Measurements from ENCODE around the gene FLRT1. TPM values are rescaled to one million over a fixed set of nuclear protein-coding genes. Genes with fewer than 3 reads are reported as not detected.

FLRT1 gene, protein sequence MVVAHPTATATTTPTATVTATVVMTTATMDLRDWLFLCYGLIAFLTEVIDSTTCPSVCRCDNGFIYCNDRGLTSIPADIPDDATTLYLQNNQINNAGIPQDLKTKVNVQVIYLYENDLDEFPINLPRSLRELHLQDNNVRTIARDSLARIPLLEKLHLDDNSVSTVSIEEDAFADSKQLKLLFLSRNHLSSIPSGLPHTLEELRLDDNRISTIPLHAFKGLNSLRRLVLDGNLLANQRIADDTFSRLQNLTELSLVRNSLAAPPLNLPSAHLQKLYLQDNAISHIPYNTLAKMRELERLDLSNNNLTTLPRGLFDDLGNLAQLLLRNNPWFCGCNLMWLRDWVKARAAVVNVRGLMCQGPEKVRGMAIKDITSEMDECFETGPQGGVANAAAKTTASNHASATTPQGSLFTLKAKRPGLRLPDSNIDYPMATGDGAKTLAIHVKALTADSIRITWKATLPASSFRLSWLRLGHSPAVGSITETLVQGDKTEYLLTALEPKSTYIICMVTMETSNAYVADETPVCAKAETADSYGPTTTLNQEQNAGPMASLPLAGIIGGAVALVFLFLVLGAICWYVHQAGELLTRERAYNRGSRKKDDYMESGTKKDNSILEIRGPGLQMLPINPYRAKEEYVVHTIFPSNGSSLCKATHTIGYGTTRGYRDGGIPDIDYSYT
- total RNA-seq, result 1 to 10 TPM in 2 of 4 donors, under 1 TPM in 2; 0.32 to 1.4 (median 0.90) TPM

DNA sequence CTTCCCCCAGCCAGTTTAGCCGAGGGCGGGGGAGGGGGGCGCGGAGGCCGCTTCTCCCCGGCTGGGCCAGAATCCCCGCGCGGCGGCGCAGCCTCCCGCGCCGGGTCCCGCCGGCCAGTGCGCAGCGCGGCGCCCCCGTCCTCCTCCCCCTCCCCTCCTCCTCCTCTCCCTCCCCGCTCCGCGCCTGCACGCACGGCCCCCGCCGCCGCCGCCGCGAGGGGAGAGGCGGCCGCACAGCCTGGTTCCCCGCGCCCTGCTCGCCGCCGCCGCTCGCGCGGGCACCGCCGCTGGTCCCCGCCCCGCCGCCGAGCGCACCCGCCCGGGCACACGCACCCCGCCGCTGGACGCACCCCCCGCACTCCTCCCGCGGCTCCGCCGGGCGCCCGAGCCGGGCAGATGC lies at the start of gene FLRT1:
FLRT1 (plus strand) TSS at position 356 of the 400 bp plus-strand sequence. CDS start 80,337 bp downstream, outside the sequence.
- TF ChIP-seq EP300 (IDR thresholded peaks at IDR 0.05; ENCODE audit: low read depth) (no peak), POLR2A (IDR thresholded peaks at IDR 0.05) (no peak), POLR2AphosphoS5 (IDR thresholded peaks at IDR 0.05) (no peak)
- TF ChIP-seq, protein P1, sequence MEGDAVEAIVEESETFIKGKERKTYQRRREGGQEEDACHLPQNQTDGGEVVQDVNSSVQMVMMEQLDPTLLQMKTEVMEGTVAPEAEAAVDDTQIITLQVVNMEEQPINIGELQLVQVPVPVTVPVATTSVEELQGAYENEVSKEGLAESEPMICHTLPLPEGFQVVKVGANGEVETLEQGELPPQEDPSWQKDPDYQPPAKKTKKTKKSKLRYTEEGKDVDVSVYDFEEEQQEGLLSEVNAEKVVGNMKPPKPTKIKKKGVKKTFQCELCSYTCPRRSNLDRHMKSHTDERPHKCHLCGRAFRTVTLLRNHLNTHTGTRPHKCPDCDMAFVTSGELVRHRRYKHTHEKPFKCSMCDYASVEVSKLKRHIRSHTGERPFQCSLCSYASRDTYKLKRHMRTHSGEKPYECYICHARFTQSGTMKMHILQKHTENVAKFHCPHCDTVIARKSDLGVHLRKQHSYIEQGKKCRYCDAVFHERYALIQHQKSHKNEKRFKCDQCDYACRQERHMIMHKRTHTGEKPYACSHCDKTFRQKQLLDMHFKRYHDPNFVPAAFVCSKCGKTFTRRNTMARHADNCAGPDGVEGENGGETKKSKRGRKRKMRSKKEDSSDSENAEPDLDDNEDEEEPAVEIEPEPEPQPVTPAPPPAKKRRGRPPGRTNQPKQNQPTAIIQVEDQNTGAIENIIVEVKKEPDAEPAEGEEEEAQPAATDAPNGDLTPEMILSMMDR (IDR thresholded peaks at IDR 0.05), result no peak
- Histone ChIP-seq H3K4me1 (peaks cover 0 to 20% (median 14%) of the 10 kb centered on the region in 4 donors), H3K27ac (peak within 1 kb of the TSS; percentile 11 to 72 (median 47)), H3K27me3 (peaks cover 50% of the 10 kb centered on the region), H3K36me3 (no peaks in the 10 kb centered on the region), H3K4me3 (peak within 1 kb of the TSS; percentile 12 to 42 (median 34)), H3K9me3 (no peaks in the 10 kb centered on the region)
- intact Hi-C loops (cut with DNase I; ENCODE audit: low total_unique reads), result loop anchor here (5.0 kb wide), 1 partner anchor 112 kb away; no protein-coding TSS in a partner anchor
- no peak for DNase-seq
- in situ Hi-C loops (cut with MboI; ENCODE audit: low pct_ligation_motif_present in 1 of 4, low pct_unique_long_range_greater_than_20kb in 1 of 4, low sequenced_read_pairs in 3 of 4), result no loop called here
- no CpG with 5 or more reads among the region's 64 CpGs for WGBS, 2 donors (ENCODE audit: low coverage in 1 of 2)

DNA sequence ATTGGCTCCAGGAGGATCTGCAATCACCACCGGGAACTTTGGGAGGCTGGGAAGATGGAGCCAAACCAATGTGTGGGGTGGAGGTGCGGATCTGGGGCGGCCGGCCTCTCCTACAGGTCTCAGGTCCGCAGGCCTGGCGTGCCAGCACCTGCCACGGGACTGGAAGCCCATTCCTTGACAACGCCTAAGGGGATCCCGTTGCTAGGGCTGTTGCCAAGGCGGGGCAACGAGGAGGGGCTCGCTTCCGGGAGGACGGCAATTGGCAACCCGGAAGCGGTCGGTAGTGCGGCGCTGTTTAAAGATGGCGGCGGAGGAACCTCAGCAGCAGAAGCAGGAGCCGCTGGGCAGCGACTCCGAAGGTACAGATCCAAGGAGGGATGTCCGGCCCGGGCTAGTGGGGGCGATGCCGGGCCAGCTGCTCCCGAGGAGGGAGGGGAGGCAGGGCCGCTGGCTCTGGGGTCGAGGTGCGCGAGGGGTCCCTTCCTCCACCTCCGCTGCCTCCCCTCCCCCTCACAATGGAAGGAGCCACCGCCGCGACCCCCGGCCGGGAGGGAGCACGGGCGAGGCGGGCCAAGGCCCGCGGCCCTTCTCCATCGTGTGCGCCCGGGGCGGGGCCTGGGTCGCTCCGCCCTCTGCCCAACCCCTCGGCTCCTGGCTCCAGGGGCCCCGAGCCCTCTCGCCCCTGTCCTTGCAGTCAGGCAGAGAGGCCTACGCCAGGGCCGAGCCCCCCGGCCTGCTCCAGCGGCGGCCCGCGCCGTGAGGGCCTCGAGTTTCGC lies 49.4 kb upstream of the FLRT1 start, which contains the start of gene OTUB1:
OTUB1 (plus strand) TSS at position 283 of the 776 bp plus-strand sequence; CDS start at position 302, 19 bp downstream.
- peak; percentile 95 for DNase-seq
- H3K4me1 ChIP-seq, result peaks cover 10 to 26% (median 16%) of the 10 kb centered on the region in 4 donors
- peak within 1 kb of the TSS; percentile 84 to 100 (median 95) for H3K4me3 ChIP-seq
- H3K36me3 ChIP-seq, result peaks cover 0 to 6% (median 2%) of the 10 kb centered on the region in 4 donors
- in situ Hi-C loops (cut with MboI; ENCODE audit: low pct_ligation_motif_present in 1 of 4, low pct_unique_long_range_greater_than_20kb in 1 of 4, low sequenced_read_pairs in 3 of 4), result no loop called here
- H3K27me3 ChIP-seq, result no peaks in the 10 kb centered on the region
- intact Hi-C loops (cut with DNase I; ENCODE audit: low total_unique reads), result no loop called here
- peak within 1 kb of the TSS; percentile 84 to 95 (median 92) for H3K27ac ChIP-seq
- H3K9me3 ChIP-seq, result no peaks in the 10 kb centered on the region
- 2% methylated on average over 34 of the region's 63 CpGs; no CpG with 5 or more reads in 1 of the 2 donors for WGBS, 2 donors (ENCODE audit: low coverage in 1 of 2)
- TF ChIP-seq POLR2A (IDR thresholded peaks at IDR 0.05) (peak; percentile 73), POLR2AphosphoS5 (IDR thresholded peaks at IDR 0.05) (peak; percentile 69 to 84 (median 82)), EP300 (IDR thresholded peaks at IDR 0.05; ENCODE audit: low read depth) (no peak)
- TF ChIP-seq, protein P1 (IDR thresholded peaks at IDR 0.05), result no peak

DNA sequence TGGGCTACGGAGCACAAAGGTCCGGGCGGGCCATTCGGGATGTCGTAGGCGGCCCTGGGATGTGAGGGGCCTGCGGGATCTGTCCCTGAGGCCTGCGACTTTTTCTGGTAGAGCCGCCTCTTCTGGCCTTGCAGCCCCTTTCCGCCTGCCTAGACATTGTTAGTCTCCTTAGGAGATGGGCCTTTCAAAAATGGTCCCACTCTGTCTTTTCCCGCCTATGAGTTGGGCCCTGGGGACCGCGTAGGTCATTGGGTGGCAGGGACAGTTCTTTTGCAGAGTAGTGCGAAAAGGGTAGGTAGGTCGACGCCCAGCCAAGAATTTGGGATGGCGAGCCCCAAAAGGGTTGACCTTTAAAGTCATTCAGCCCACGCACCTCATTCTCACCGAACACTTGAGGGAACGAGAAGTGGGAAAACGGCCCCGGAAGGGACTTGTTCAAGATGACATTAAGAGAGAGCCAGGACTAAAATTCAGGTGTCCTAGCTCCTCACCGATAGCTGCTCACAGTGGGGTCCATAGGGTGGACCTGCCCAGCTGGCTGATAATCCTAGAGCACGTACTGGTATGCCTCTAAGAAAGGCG lies 48.7 kb upstream of the FLRT1 start:
- TF ChIP-seq POLR2A (IDR thresholded peaks at IDR 0.05) (no peak), POLR2AphosphoS5 (IDR thresholded peaks at IDR 0.05) (no peak), EP300 (IDR thresholded peaks at IDR 0.05; ENCODE audit: low read depth) (no peak)
- TF ChIP-seq, protein P1 (IDR thresholded peaks at IDR 0.05), result no peak
- Histone ChIP-seq H3K4me3 (peak overlapping the region; percentile 84 to 100 (median 95)), H3K27ac (peak overlapping the region; percentile 84 to 95 (median 92)), H3K9me3 (no peaks in the 10 kb centered on the region), H3K36me3 (peaks cover 0 to 6% (median 2%) of the 10 kb centered on the region in 4 donors), H3K27me3 (no peaks in the 10 kb centered on the region), H3K4me1 (peaks cover 10 to 26% (median 16%) of the 10 kb centered on the region in 4 donors)
- intact Hi-C loops (cut with DNase I; ENCODE audit: low total_unique reads), result no loop called here
- in situ Hi-C loops (cut with MboI; ENCODE audit: low pct_ligation_motif_present in 1 of 4, low pct_unique_long_range_greater_than_20kb in 1 of 4, low sequenced_read_pairs in 3 of 4), result no loop called here
- DNase-seq, result no peak
- 42 to 77% methylated on average over 7 to 25 of the region's 25 CpGs for WGBS, 2 donors (ENCODE audit: low coverage in 1 of 2)
